IPS DF 6.9 (cell line): ENCODE data around the gene SMCO3.

Source experiments
- DNase-seq: peaks from one replicate; pipeline ENCODE4 v3.0.0-alpha.2; 2013; ENCODE audit warnings: low read depth, low spot score
- H3K27ac ChIP-seq: one replicate; pipeline ENCODE4 v1.5.1; 2013; ENCODE audit warnings: low read length, control low read depth
- H3K27me3 ChIP-seq: 2 replicates; pipeline ENCODE4 v1.6.1; 2013; ENCODE audit warnings: mild to moderate bottlenecking, low read length; ENCODE audit not compliant: control insufficient read depth, insufficient read depth
- H3K36me3 ChIP-seq: 2 replicates; pipeline ENCODE4 v1.6.1; 2013; ENCODE audit warnings: low read length; ENCODE audit not compliant: control insufficient read depth, insufficient read depth
- H3K4me1 ChIP-seq: 2 replicates; pipeline ENCODE4 v1.6.1; 2013; ENCODE audit warnings: low read length; ENCODE audit not compliant: control insufficient read depth, insufficient read depth
- H3K4me3 ChIP-seq: 2 replicates; pipeline ENCODE4 v1.5.1; 2013; ENCODE audit warnings: mild to moderate bottlenecking, low read length
- H3K9me3 ChIP-seq: 2 replicates; pipeline ENCODE4 v1.6.1; 2013; ENCODE audit warnings: low read length, inconsistent platforms; ENCODE audit not compliant: control insufficient read depth, insufficient read depth
- WGBS: extraction: QIAGEN DNeasy Blood & Tissue Kit; methylation state at CpG from one replicate; pipeline ENCODE4 v1.1.7; 2013; ENCODE audit warnings: mixed read lengths, missing lambda C conversion rate; ENCODE audit not compliant: insufficient read length, insufficient coverage; 5-methylcytosine and 5-hydroxymethylcytosine counted together

SMCO3 gene

DNA sequence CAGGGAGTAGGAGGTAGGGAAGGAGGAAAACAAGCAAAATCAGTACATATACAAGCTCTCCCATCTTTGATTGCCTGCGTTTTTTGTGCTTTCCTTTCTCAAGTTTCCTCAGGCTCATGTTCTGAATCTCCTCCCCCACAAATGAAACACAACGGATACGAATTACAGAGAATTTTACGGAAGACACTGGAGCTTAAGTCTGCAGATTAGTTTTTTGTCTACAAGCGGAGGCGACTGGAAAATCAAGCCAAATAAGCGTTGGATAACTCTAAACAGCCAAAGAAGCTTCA is 11.3 kb downstream of the SMCO3 start:
- H3K4me3 ChIP-seq: peak overlapping the region; percentile 94
- no peak for DNase-seq
- no peaks in the 10 kb centered on the region for H3K27me3 ChIP-seq
- WGBS: no CpG with 5 or more reads among the region's 7 CpGs
- no peaks in the 10 kb centered on the region for H3K4me1 ChIP-seq
- H3K9me3 ChIP-seq: no peaks in the 10 kb centered on the region
- H3K36me3 ChIP-seq: peaks cover 2% of the 10 kb centered on the region; the same call in 1 of the 2 replicates
- no peak overlapping the region for H3K27ac ChIP-seq

DNA sequence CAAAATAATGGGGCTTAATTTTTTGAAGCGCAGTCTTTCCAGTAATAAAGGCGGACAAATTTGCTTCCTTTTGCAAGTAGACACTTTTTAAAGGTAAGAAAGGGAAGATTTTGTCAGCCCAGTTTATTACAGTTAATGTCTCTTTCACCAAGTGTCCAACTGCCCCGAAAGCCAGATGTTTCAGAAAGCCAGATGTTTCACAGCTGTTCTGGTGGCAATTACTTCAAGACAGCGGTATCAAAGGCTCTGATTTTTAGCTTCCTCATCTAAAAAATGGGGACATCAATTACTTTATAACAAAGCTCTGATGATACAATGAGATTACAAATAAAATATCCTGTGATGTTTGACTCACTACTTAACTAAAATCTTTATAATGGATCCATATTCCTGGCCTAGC is 11.7 kb downstream of the SMCO3 start:
- Histone ChIP-seq H3K27me3 (no peaks in the 10 kb centered on the region), H3K27ac (no peak overlapping the region), H3K4me3 (peak overlapping the region; percentile 94; the same call in 1 of the 2 replicates), H3K36me3 (peaks cover 2% of the 10 kb centered on the region; the same call in 1 of the 2 replicates), H3K9me3 (no peaks in the 10 kb centered on the region), H3K4me1 (no peaks in the 10 kb centered on the region)
- no peak for DNase-seq
- no CpG with 5 or more reads among the region's 4 CpGs for WGBS

DNA sequence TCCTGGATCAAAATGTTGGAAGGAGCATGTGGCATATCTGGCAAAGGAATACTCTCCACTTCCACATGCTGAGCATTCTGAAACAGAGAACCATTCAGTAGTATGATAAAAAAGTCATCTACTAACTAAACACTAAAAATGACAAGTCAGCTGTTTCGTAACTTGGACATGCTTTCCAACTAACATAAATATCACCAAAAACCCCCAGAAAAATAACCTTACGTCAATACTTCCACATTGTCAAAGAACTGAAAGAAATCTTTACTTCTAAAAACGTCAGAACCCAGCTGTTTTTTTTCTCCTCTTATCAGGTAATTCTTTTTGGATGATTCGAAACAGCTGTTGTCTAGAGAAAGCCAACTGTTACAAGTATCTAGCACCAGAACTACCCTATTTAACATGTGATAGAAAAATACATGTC is 18.9 kb downstream of the SMCO3 start:
- Histone ChIP-seq H3K4me1 (no peaks in the 10 kb centered on the region), H3K4me3 (no peak overlapping the region), H3K27ac (no peak overlapping the region), H3K36me3 (peaks cover 12% of the 10 kb centered on the region), H3K27me3 (no peaks in the 10 kb centered on the region), H3K9me3 (no peaks in the 10 kb centered on the region)
- WGBS: 100% methylated on average over 3 of the region's 4 CpGs
- DNase-seq: no peak

DNA sequence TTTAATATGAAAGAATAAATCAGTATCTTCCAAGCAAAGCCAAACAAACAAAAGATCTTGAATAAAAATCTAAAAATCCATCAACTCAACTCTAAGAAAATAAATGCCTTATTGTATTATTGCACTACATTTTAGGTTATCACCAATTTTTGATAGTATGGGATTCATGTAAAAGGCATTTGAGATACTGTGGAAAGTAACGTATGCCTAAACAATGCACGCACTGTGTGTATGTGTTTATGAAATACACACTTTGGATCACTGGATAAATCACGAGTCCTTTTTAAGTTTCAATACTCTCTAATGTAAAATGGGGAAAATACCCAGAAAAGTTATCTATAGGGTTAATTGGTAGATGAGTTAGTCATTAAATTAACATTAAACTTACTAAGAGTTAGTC is 28.4 kb downstream of the SMCO3 start:
- no CpG with 5 or more reads among the region's 3 CpGs for WGBS
- Histone ChIP-seq H3K36me3 (peaks cover 13% of the 10 kb centered on the region), H3K4me3 (no peak overlapping the region), H3K4me1 (no peaks in the 10 kb centered on the region), H3K9me3 (no peaks in the 10 kb centered on the region), H3K27me3 (no peaks in the 10 kb centered on the region), H3K27ac (no peak overlapping the region)
- no peak for DNase-seq

DNA sequence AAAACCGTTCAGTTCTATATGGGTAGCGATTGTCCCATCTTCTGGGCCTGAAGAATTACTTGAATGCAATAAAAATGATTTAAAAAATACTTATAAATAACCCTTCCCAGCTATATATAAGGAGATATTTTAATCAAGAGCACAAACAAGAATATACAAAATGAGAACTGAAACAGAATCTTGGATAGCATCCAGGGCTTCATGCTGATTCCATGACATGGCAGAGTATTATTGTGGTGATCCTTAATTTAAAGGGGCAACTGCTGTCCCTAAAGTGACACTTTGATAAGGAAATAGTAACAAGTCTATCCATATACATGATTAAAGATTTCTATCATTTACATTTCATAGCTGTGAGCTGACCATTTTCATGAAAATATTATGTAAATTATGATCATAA is 29.5 kb downstream of the SMCO3 start:
- Histone ChIP-seq H3K27me3 (no peaks in the 10 kb centered on the region), H3K27ac (no peak overlapping the region), H3K36me3 (peaks cover 8% of the 10 kb centered on the region; the same call in 1 of the 2 replicates), H3K4me3 (no peak overlapping the region), H3K9me3 (no peaks in the 10 kb centered on the region), H3K4me1 (no peaks in the 10 kb centered on the region)
- no CpG with 5 or more reads among the region's 2 CpGs for WGBS
- DNase-seq: no peak

DNA sequence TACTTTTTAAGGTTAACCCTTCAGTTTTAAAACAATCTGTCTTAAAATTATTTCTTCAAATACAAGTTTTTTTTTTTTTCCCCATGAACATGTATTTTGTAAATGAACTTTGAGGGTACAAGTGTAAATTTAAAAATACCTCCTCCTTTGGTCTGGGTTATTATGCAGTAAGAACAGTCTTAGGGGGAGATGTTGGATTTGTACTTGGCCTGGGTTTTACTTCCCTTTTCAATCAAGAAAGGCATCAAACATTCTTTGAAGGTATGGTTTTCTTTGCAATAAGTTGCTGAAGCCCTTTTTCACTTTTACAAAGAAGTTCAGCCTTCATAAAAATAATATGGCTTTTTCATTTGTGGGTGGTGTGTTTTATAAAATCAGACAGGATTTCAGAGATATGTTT is 31.2 kb downstream of the SMCO3 start:
- Histone ChIP-seq H3K4me3 (no peak overlapping the region), H3K9me3 (no peaks in the 10 kb centered on the region), H3K4me1 (no peaks in the 10 kb centered on the region), H3K36me3 (peaks cover under 1% of the 10 kb centered on the region; the same call in 1 of the 2 replicates), H3K27me3 (no peaks in the 10 kb centered on the region), H3K27ac (no peak overlapping the region)
- DNase-seq: no peak

DNA sequence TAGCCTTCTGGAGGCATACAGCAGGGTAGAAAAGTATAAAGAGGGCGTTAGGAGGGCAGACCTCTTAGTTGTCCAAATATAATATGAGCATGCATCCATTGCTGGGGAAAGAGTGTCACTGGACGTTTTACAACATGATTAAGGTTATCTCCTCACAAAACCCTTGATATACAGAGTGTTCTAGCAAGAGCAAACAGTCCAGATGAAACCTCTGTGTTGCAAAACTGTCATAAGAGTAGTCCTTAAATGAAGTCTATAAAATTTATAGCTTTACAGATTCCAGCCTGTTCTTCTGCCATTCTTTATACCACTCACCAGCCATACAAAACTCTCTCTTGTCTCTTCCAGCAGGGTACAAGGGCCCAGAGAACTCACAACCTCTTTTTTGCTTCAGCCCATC is 32.4 kb downstream of the SMCO3 start:
- Histone ChIP-seq H3K4me3 (no peak overlapping the region), H3K36me3 (no peaks in the 10 kb centered on the region), H3K9me3 (no peaks in the 10 kb centered on the region), H3K4me1 (no peaks in the 10 kb centered on the region), H3K27me3 (no peaks in the 10 kb centered on the region), H3K27ac (no peak overlapping the region)
- DNase-seq: no peak
- no CpG with 5 or more reads among the region's 2 CpGs for WGBS

DNA sequence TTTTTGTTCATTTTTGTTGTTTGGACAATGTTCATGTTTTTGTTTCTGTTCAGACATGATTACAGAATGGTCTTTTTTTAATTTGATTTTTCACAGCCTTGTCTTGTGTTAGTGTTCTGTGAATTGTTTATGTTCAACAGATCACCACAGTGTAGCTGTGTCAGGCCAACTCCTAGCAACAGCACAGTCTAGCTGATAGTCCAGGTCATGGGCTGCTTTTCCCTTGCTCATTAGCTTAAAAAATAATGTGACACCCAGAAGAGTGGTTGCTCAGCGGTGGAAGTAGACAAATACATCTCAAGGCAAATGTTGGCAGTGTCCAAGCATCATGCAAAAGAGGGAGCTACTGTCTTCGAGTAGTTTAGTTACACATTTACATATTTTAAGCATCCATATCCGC is 33.1 kb downstream of the SMCO3 start:
- Histone ChIP-seq H3K27me3 (no peaks in the 10 kb centered on the region), H3K9me3 (no peaks in the 10 kb centered on the region), H3K4me1 (no peaks in the 10 kb centered on the region), H3K27ac (no peak overlapping the region), H3K4me3 (no peak overlapping the region), H3K36me3 (no peaks in the 10 kb centered on the region)
- WGBS: 100% methylated on average over 1 of the region's 3 CpGs
- DNase-seq: no peak

DNA sequence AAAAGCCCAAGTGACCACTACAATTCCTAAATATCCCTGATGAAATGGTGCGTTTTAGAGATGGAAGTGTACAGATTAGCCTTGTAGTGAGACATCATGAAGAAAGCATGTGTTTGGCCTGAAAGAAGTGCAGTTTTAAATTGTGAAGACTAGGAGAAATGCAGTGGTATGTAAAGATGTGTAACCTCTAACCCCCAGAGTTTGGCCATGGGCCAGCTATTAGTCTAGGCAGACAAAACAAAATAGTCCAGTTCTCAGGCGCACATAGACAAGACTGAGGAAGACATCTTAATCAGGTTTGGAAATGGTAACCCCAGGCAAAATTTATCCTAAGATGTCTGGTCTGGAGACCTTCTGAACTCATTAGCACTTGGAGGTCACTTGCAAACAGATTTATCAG is 34.1 kb downstream of the SMCO3 start:
- Histone ChIP-seq H3K36me3 (no peaks in the 10 kb centered on the region), H3K9me3 (no peaks in the 10 kb centered on the region), H3K27ac (no peak overlapping the region), H3K4me1 (no peaks in the 10 kb centered on the region), H3K27me3 (no peaks in the 10 kb centered on the region), H3K4me3 (no peak overlapping the region)
- no CpG with 5 or more reads among the region's 2 CpGs for whole genome bisulfite sequencing
- no peak for DNase-seq

DNA sequence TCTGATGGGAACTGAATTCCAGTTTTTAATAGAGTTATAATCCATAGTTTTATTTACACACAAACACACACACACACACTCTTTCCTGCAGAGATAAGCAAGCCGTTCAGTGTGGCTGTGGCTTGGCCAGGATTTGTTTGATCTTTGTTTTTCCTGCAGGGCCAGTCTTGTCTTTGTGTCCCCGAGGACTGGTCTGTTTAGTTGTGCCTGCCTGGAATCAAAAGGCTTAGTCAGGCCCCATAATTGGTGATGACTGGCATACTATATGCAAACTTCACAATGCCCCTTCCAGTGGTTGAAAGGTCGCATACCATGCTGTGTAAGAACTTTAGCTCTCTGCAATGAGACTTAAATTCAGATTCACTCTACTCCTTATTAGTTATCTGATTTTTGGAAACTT is 36.7 kb downstream of the SMCO3 start:
- H3K4me1 ChIP-seq: no peaks in the 10 kb centered on the region; the same call in 1 of the 2 replicates
- H3K36me3 ChIP-seq: no peaks in the 10 kb centered on the region
- no peak for DNase-seq
- no peak overlapping the region for H3K27ac ChIP-seq
- H3K4me3 ChIP-seq: no peak overlapping the region
- H3K27me3 ChIP-seq: no peaks in the 10 kb centered on the region
- H3K9me3 ChIP-seq: no peaks in the 10 kb centered on the region
- WGBS: no CpG with 5 or more reads among the region's 3 CpGs

DNA sequence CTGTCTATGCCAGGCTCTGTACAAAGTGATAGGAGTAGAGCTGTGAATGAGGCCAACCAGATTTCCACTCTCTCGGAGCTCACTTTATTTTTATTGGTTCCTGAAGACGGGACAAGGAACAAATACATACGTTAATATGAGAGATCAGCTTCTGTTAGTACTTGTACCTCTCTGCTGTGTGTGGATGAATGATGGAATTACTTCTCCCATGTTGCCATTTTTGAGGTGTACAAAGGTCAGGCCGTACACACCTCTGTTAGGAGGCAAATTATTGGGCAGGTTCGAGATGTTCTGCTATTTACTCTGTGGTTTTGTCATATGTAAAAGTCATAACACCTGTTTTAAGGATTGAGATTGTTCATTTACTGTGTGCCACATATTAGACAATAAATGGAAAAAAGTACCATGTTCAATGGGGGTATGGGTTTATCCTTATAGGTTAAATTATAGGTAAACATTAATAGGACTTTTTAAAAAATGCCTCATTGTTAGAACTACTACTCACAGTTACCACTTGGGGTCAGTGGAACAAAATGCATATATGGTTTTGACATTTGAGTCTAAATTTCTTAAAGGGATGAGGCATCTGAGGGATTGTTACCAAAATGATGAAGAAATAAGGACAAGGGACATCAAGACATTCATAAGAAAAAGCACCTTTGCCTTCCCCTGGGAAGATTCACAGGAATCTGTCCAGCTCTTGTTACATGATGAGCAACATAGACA is 37.6 kb downstream of the SMCO3 start:
- Histone ChIP-seq H3K27ac (no peak overlapping the region), H3K4me3 (no peak overlapping the region), H3K4me1 (no peaks in the 10 kb centered on the region; the same call in 1 of the 2 replicates), H3K36me3 (no peaks in the 10 kb centered on the region), H3K27me3 (no peaks in the 10 kb centered on the region), H3K9me3 (no peaks in the 10 kb centered on the region)
- no peak for DNase-seq
- WGBS: no CpG with 5 or more reads among the region's 5 CpGs
